ENCODE data around the gene PPP2R5E.

DNA sequence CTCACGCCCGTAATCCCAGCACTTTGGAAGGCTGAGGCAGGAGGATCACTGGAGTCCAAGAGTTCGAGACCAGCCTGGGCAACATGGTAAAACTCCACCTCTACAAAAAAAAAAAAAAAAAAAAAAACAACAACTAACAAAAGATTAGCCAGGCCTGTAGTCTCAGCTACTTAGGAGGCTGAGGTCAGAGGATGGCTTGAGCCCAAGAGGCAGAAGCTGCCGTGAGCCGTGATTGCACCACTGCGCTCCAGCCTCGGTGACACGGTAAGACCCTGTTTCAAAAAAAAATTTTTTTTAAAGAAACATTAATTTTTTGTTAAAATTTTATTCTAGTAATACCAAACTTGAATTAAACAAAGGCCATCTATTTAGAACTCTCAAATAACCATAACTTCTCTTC, 77.8 kb downstream of the PPP2R5E start:
- TF ChIP-seq, protein P1, sequence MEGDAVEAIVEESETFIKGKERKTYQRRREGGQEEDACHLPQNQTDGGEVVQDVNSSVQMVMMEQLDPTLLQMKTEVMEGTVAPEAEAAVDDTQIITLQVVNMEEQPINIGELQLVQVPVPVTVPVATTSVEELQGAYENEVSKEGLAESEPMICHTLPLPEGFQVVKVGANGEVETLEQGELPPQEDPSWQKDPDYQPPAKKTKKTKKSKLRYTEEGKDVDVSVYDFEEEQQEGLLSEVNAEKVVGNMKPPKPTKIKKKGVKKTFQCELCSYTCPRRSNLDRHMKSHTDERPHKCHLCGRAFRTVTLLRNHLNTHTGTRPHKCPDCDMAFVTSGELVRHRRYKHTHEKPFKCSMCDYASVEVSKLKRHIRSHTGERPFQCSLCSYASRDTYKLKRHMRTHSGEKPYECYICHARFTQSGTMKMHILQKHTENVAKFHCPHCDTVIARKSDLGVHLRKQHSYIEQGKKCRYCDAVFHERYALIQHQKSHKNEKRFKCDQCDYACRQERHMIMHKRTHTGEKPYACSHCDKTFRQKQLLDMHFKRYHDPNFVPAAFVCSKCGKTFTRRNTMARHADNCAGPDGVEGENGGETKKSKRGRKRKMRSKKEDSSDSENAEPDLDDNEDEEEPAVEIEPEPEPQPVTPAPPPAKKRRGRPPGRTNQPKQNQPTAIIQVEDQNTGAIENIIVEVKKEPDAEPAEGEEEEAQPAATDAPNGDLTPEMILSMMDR (IDR thresholded peaks at IDR 0.05), result no peak
- TF ChIP-seq POLR2AphosphoS5 (IDR thresholded peaks at IDR 0.05; ENCODE audit: low read depth, low read length) (no peak), TCF7L2 (IDR thresholded peaks at IDR 0.05; ENCODE audit: low read depth, low read length) (no peak)
- TF ChIP-seq, protein P2, sequence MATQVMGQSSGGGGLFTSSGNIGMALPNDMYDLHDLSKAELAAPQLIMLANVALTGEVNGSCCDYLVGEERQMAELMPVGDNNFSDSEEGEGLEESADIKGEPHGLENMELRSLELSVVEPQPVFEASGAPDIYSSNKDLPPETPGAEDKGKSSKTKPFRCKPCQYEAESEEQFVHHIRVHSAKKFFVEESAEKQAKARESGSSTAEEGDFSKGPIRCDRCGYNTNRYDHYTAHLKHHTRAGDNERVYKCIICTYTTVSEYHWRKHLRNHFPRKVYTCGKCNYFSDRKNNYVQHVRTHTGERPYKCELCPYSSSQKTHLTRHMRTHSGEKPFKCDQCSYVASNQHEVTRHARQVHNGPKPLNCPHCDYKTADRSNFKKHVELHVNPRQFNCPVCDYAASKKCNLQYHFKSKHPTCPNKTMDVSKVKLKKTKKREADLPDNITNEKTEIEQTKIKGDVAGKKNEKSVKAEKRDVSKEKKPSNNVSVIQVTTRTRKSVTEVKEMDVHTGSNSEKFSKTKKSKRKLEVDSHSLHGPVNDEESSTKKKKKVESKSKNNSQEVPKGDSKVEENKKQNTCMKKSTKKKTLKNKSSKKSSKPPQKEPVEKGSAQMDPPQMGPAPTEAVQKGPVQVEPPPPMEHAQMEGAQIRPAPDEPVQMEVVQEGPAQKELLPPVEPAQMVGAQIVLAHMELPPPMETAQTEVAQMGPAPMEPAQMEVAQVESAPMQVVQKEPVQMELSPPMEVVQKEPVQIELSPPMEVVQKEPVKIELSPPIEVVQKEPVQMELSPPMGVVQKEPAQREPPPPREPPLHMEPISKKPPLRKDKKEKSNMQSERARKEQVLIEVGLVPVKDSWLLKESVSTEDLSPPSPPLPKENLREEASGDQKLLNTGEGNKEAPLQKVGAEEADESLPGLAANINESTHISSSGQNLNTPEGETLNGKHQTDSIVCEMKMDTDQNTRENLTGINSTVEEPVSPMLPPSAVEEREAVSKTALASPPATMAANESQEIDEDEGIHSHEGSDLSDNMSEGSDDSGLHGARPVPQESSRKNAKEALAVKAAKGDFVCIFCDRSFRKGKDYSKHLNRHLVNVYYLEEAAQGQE (IDR thresholded peaks at IDR 0.05; ENCODE audit: insufficient read depth in 1 of 2, low read depth in 2 of 2, low read length in 1 of 2), result no peak
